ENCODE measurements around the gene PRKACB. TPM values are rescaled to one million over a fixed set of nuclear protein-coding genes. Genes with fewer than 3 reads are reported as not detected.

The PRKACB gene
- total RNA-seq, 1 donor from 2014 or later = 34.4 TPM

DNA sequence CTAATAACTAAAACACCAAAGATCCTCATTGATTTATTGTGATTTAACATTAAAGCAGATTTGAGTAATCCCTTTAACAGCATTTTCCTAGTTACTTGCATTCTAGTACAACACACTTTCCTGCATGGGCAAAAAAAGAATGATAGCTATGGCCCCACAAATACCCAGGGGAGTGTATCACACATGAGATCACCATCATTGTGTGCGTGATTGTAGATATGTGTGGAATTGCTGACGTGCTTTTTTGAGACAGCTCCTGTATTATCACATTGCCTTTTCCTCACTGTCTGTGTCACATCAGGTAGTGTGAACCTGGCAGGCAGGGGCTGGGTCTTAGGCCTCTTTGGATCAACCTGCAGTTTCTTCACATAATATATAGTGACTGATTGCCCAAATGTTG is 109.0 kb downstream of the PRKACB start:
- no peak overlapping the region for H3K4me3 Mint-ChIP-seq

DNA sequence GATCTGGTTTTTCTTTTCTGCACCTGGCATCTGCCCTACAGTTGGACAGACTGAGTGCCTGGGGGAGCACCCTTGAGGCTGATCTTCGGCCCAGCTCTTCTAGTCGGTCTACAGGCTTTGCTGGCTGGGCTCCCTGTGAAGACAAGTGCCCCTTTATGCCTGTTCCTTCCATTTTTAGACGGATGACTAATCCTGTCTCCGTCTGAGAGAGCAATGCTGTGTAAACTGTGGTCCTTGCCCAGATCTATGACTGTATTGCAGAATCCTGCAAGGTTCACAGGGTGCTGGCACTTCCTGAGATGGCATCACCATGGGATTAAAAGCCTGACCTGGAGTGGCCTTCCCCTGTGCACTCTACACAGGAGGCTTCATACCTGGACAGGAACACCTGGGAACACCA is 109.8 kb downstream of the PRKACB start:
- Mint-ChIP-seq H3K27ac (ENCODE audit: unreplicated experiment) (no peak overlapping the region), H3K4me3 (no peak overlapping the region), H3K9me3 (peaks cover 7% of the 10 kb centered on the region), H3K27me3 (ENCODE audit: low read depth) (no peaks in the 10 kb centered on the region), H3K36me3 (ENCODE audit: low read depth) (peaks cover 2% of the 10 kb centered on the region), H3K4me1 (peaks cover 13% of the 10 kb centered on the region)
- DNase-seq (ENCODE audit: low read depth, low spot score) = no peak
- no peak for TF ChIP-seq CTCF (conservative IDR thresholded peaks at IDR 0.05)

More for the DNA sequence above, 109.0 kb downstream of the PRKACB start:
- no peak for DNase-seq (ENCODE audit: low read depth, low spot score)
- peaks cover 2% of the 10 kb centered on the region for H3K36me3 Mint-ChIP-seq (ENCODE audit: low read depth)
- H3K9me3 Mint-ChIP-seq = peaks cover 7% of the 10 kb centered on the region
- TF ChIP-seq CTCF (conservative IDR thresholded peaks at IDR 0.05) = no peak
- H3K27ac Mint-ChIP-seq (ENCODE audit: unreplicated experiment) = no peak overlapping the region
- H3K4me1 Mint-ChIP-seq = peaks cover 13% of the 10 kb centered on the region
- H3K27me3 Mint-ChIP-seq (ENCODE audit: low read depth) = no peaks in the 10 kb centered on the region

GRCh38 chr1:84254703-84255238 is 110.7 kb downstream of the PRKACB start:
- H3K27me3 Mint-ChIP-seq (ENCODE audit: low read depth) = no peaks in the 10 kb centered on the region

DNA sequence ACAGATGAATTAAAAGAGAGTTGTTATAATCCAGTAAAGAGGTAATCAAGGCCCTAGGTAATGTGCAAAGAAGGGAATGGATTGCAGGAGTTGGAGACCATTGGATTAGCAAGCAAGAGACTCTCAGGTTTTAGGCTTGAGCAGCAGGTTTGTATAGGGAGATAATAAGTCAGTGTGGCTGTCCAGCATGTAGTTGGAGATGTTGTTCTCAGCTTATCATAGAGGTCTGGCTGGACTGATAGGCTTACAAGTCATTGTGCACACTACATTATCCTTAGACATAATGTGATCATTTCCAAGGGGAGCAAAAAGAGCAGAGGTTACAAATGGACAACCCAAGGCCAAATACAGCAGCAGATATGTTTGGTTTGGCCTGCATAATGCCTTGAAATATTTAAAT is 111.5 kb downstream of the PRKACB start:
- H3K9me3 Mint-ChIP-seq = peaks cover 10% of the 10 kb centered on the region
- peaks cover 13% of the 10 kb centered on the region for H3K4me1 Mint-ChIP-seq

More at GRCh38 chr1:84254703-84255238, 110.7 kb downstream of the PRKACB start:
- H3K27ac Mint-ChIP-seq (ENCODE audit: unreplicated experiment) = no peak overlapping the region
- peaks cover 10% of the 10 kb centered on the region for H3K9me3 Mint-ChIP-seq
- H3K4me1 Mint-ChIP-seq = peaks cover 13% of the 10 kb centered on the region
- TF ChIP-seq CTCF (conservative IDR thresholded peaks at IDR 0.05) = no peak
- H3K4me3 Mint-ChIP-seq = no peak overlapping the region
- peaks cover 2% of the 10 kb centered on the region for H3K36me3 Mint-ChIP-seq (ENCODE audit: low read depth)
- DNase-seq (ENCODE audit: low read depth, low spot score) = no peak

DNA sequence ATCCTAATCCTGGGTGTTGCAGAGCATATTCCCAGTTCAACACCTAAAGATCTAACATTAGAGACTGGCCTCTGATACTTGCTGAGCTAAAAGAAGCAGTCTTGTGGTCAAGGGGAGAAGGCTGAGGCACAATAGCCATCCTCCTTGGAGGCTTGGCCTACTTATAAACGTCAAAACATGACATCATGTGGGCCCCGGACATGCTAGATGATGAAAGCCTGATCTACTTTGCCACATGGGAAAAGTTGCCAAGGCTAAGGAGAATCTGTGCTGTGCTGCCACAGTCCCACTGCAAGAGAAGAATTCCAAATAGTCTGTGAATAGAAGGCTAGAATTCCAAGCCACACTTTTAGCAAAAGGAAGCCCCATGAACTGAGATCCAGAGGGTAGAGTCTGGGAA is 113.5 kb downstream of the PRKACB start:
- TF ChIP-seq CTCF (conservative IDR thresholded peaks at IDR 0.05) = no peak
- H3K36me3 Mint-ChIP-seq (ENCODE audit: low read depth) = no peaks in the 10 kb centered on the region
- H3K4me3 Mint-ChIP-seq = no peak overlapping the region
- DNase-seq (ENCODE audit: low read depth, low spot score) = no peak
- peaks cover 13% of the 10 kb centered on the region for H3K4me1 Mint-ChIP-seq
- peaks cover 2% of the 10 kb centered on the region for H3K9me3 Mint-ChIP-seq
- no peaks in the 10 kb centered on the region for H3K27me3 Mint-ChIP-seq (ENCODE audit: low read depth)
- H3K27ac Mint-ChIP-seq (ENCODE audit: unreplicated experiment) = no peak overlapping the region

More for the DNA sequence above, 111.5 kb downstream of the PRKACB start:
- DNase-seq (ENCODE audit: low read depth, low spot score) = no peak
- no peak for TF ChIP-seq CTCF (conservative IDR thresholded peaks at IDR 0.05)
- Mint-ChIP-seq H3K36me3 (ENCODE audit: low read depth) (peaks cover 2% of the 10 kb centered on the region), H3K27ac (ENCODE audit: unreplicated experiment) (no peak overlapping the region), H3K4me3 (no peak overlapping the region), H3K27me3 (ENCODE audit: low read depth) (no peaks in the 10 kb centered on the region)

Measured in neural crest cell (in vitro differentiated cells).